HepG2 (cell line): ENCODE measurements around the gene USH2A. TPM values are rescaled to one million over a fixed set of nuclear protein-coding genes. Genes with fewer than 3 reads are reported as not detected.

ENCODE experiments used
- NCOA5 ChIP-seq: sonication (generic); formaldehyde crosslinking; IDR thresholded peaks from 2 replicates; pipeline ENCODE4 v1.4.0; 2020; ENCODE audit warnings: missing genetic modification reagents
- NFKB2 ChIP-seq: sonication (generic); formaldehyde crosslinking; IDR thresholded peaks from 2 replicates; pipeline ENCODE4 v1.4.0; 2020; ENCODE audit warnings: missing genetic modification reagents, borderline replicate concordance
- TEF ChIP-seq: sonication (generic); formaldehyde crosslinking; IDR thresholded peaks from 2 replicates; pipeline ENCODE4 v1.5.0; 2020; ENCODE audit warnings: missing genetic modification reagents
- U2AF2 ChIP-seq: fragments of 200-400 bp; formaldehyde crosslinking; IDR thresholded peaks from 2 replicates; pipeline ENCODE4 v1.6.1; 2017; ENCODE audit warnings: low read depth, mild to moderate bottlenecking, low read length
- ZNF501 ChIP-seq: sonication (generic); formaldehyde crosslinking; IDR thresholded peaks from 2 replicates; pipeline ENCODE4 v1.5.1; 2020; ENCODE audit warnings: mild to moderate bottlenecking, moderate library complexity, missing genetic modification reagents
- ZNF609 ChIP-seq: sonication (generic); formaldehyde crosslinking; IDR thresholded peaks from 2 replicates; pipeline ENCODE4 v1.4.0; 2020; ENCODE audit warnings: mild to moderate bottlenecking, missing genetic modification reagents, borderline replicate concordance
- ZNF768 ChIP-seq: sonication (generic); formaldehyde crosslinking; IDR thresholded peaks from 2 replicates; pipeline ENCODE4 v1.4.0; 2020; ENCODE audit warnings: missing genetic modification reagents
- ZNF850 ChIP-seq: sonication (generic); formaldehyde crosslinking; conservative IDR thresholded peaks from 2 replicates; pipeline ENCODE4 v1.9.0; 2021; ENCODE audit warnings: mild to moderate bottlenecking, missing genetic modification reagents
- ZSCAN5A ChIP-seq: sonication (generic); formaldehyde crosslinking; IDR thresholded peaks from 2 replicates; pipeline ENCODE4 v1.8.0; 2022; ENCODE audit warnings: mild to moderate bottlenecking, missing genetic modification reagents, borderline replicate concordance
- polyA plus RNA-seq, 8 experiments: library from polyadenylated mRNA; depleted of rRNA in 3 of 8; stranded (reverse) in 7 of 8; unstranded in 1 of 8; fragments of >200 nt; fragmentation: Illumina TruSeq in 4 of 8; extraction: Trizol in 4 of 8; gene quantifications; 2 replicates each; pipeline versions ENCODE4 v1.2.1 to v1.2.3, GENCODE V29; 2011 to 2016; ENCODE audit warnings: low read depth in 4 of 8, missing spikeins in 1 of 8, mixed read lengths in 1 of 8; ENCODE audit not compliant: insufficient read depth in 1 of 8
- total RNA-seq, 5 experiments: library from RNA; depleted of rRNA; stranded (reverse); fragments of >200 nt; fragmentation: Illumina TruSeq; extraction: Trizol; gene quantifications; 2 replicates each; pipeline ENCODE4 v1.2.3, GENCODE V29; 2016; ENCODE audit warnings: low read depth in 1 of 5

USH2A gene
- total and polyA plus RNA-seq, 2 of the 13 experiments (the other 11 are each of a cell fraction or from before 2014, with no cell fraction given): 0.02 TPM; not detected in 1

- TF ChIP-seq ZNF850 (no peak), ZSCAN5A (no peak), ZNF501 (no peak), NFKB2 (CRISPR knock-in tag) (no peak), ZNF768 (no peak), U2AF2 (no peak), NCOA5 (CRISPR knock-in tag) (no peak), TEF (CRISPR knock-in tag) (no peak), ZNF609 (no peak)
Measured at GRCh38 chr1:215739025-215739424, 684.2 kb downstream of the USH2A start (continued).
